ENCODE data around the gene PRR7. TPM values are rescaled to one million over a fixed set of nuclear protein-coding genes. Genes with fewer than 3 reads are reported as not detected.

Gene PRR7
- total RNA-seq, 1 experiment from 2014 or later = 4.7 TPM

- H3K27ac Mint-ChIP-seq (ENCODE audit: unreplicated experiment) = no peak overlapping the region
- H3K4me3 Mint-ChIP-seq (ENCODE audit: unreplicated experiment) = no peak overlapping the region
- no peaks in the 10 kb centered on the region for H3K27me3 ChIP-seq (replicated peaks; ENCODE audit: control insufficient read depth, insufficient read depth, low read length)
- intact Hi-C loops (cut with micrococcal nuclease; ENCODE audit: unreplicated experiment) = loop anchor here (1.0 kb wide), 3 partner anchors 14 to 98 kb away; no protein-coding TSS in a partner anchor
- H3K9me3 ChIP-seq = no peaks in the 10 kb centered on the region
- no peak for TF ChIP-seq CTCF (IDR thresholded peaks at IDR 0.05; ENCODE audit: insufficient read depth in 1 of 2, low read depth in 1 of 2, low read length in 1 of 2, severe bottlenecking in 1 of 2, unreplicated experiment in 1 of 2)
- H3K9me3 Mint-ChIP-seq (ENCODE audit: unreplicated experiment) = no peaks in the 10 kb centered on the region
- H3K27me3 Mint-ChIP-seq (ENCODE audit: insufficient read depth, unreplicated experiment) = peaks cover 11% of the 10 kb centered on the region
- peaks cover 22% of the 10 kb centered on the region for H3K4me1 Mint-ChIP-seq (ENCODE audit: low read depth, unreplicated experiment)
- H3K36me3 ChIP-seq (ENCODE audit: control insufficient read depth, insufficient read depth, low read length) = no peaks in the 10 kb centered on the region
- CTCF ChIA-PET = interaction anchor here (0.6 to 2.3 kb wide), 11 partner anchors 15 to 415 kb away, joined by 3 to 15 read pairs (median 4); partner anchors contain the start of genes DDX41 and FGFR4
- peaks cover 6% of the 10 kb centered on the region; the same call in 1 of the 2 replicates for H3K4me1 ChIP-seq
- peaks cover 7% of the 10 kb centered on the region for H3K36me3 Mint-ChIP-seq (ENCODE audit: insufficient read depth, unreplicated experiment)
- DNase-seq = no peak
- no peak overlapping the region for H3K4me3 ChIP-seq (ENCODE audit: low read depth, low read length)
- no TSS peak for BruUV-seq (replicated peaks)
- POLR2A ChIA-PET = interaction anchor here (0.6 kb wide), 1 partner anchor 97 kb away, joined by 4 read pairs; no protein-coding TSS in a partner anchor
Observed at GRCh38 chr5:177501874-177502678, 55.5 kb downstream of the PRR7 start.

GRCh38 chr5:177502886-177503285 lies 56.3 kb downstream of the PRR7 start:
- intact Hi-C loops (cut with micrococcal nuclease; ENCODE audit: unreplicated experiment) = no loop called here
- no peak overlapping the region for H3K4me3 Mint-ChIP-seq (ENCODE audit: unreplicated experiment)
- no peaks in the 10 kb centered on the region for H3K36me3 Mint-ChIP-seq (ENCODE audit: insufficient read depth, unreplicated experiment)
- BruUV-seq (replicated peaks) = no TSS peak
- no peak overlapping the region for H3K4me3 ChIP-seq (ENCODE audit: low read depth, low read length)
- no peak overlapping the region for H3K27ac Mint-ChIP-seq (ENCODE audit: unreplicated experiment)
- peaks cover 6% of the 10 kb centered on the region; the same call in 1 of the 2 replicates for H3K4me1 ChIP-seq
- ChIA-PET CTCF (interaction anchor here (1.0 to 1.6 kb wide), 2 partner anchors 48 to 99 kb away, joined by 3 to 4 read pairs; no protein-coding TSS in a partner anchor), POLR2A (no interaction called here)
- H3K4me1 Mint-ChIP-seq (ENCODE audit: low read depth, unreplicated experiment) = peaks cover 18% of the 10 kb centered on the region
- no peaks in the 10 kb centered on the region for H3K9me3 Mint-ChIP-seq (ENCODE audit: unreplicated experiment)
- no peaks in the 10 kb centered on the region for H3K9me3 ChIP-seq
- no peak for DNase-seq
- TF ChIP-seq CTCF (IDR thresholded peaks at IDR 0.05; ENCODE audit: insufficient read depth in 1 of 2, low read depth in 1 of 2, low read length in 1 of 2, severe bottlenecking in 1 of 2, unreplicated experiment in 1 of 2) = no peak
- H3K36me3 ChIP-seq (ENCODE audit: control insufficient read depth, insufficient read depth, low read length) = no peaks in the 10 kb centered on the region
- H3K27me3 ChIP-seq (replicated peaks; ENCODE audit: control insufficient read depth, insufficient read depth, low read length) = no peaks in the 10 kb centered on the region
- peaks cover 11% of the 10 kb centered on the region for H3K27me3 Mint-ChIP-seq (ENCODE audit: insufficient read depth, unreplicated experiment)

- TF ChIP-seq CTCF (IDR thresholded peaks at IDR 0.05; ENCODE audit: insufficient read depth in 1 of 2, low read depth in 1 of 2, low read length in 1 of 2, severe bottlenecking in 1 of 2, unreplicated experiment in 1 of 2) = no peak
- POLR2A ChIA-PET = no interaction called here
- Mint-ChIP-seq H3K36me3 (ENCODE audit: insufficient read depth, unreplicated experiment) (no peaks in the 10 kb centered on the region), H3K27ac (ENCODE audit: unreplicated experiment) (no peak overlapping the region), H3K4me1 (ENCODE audit: low read depth, unreplicated experiment) (peaks cover 12% of the 10 kb centered on the region), H3K9me3 (ENCODE audit: unreplicated experiment) (no peaks in the 10 kb centered on the region), H3K27me3 (ENCODE audit: insufficient read depth, unreplicated experiment) (peaks cover 8% of the 10 kb centered on the region), H3K4me3 (ENCODE audit: unreplicated experiment) (no peak overlapping the region)
- no peak overlapping the region for H3K4me3 ChIP-seq (ENCODE audit: low read depth, low read length)
- CTCF ChIA-PET = interaction anchor here (0.6 to 1.6 kb wide), 3 partner anchors 48 to 99 kb away, joined by 3 to 4 read pairs (median 4); no protein-coding TSS in a partner anchor
- H3K4me1 ChIP-seq = no peaks in the 10 kb centered on the region
- no peaks in the 10 kb centered on the region for H3K9me3 ChIP-seq
- no peaks in the 10 kb centered on the region for H3K36me3 ChIP-seq (ENCODE audit: control insufficient read depth, insufficient read depth, low read length)
- no TSS peak for BruUV-seq (replicated peaks)
- intact Hi-C loops (cut with micrococcal nuclease; ENCODE audit: unreplicated experiment) = no loop called here
- no peaks in the 10 kb centered on the region for H3K27me3 ChIP-seq (replicated peaks; ENCODE audit: control insufficient read depth, insufficient read depth, low read length)
- no peak for DNase-seq
Observed at GRCh38 chr5:177503351-177504085, 56.9 kb downstream of the PRR7 start.
